HK-2 (cell line): ENCODE data around the gene GPR15LG.
A peak's percentile ranks its signal among the peaks of the same experiment; 100 is the strongest.
"Not testable (repeated sequence)": the region's sequence is repeated elsewhere in the genome, so short reads cannot be mapped to it uniquely, and the experiment has no call there.

Experiments used
- DNase-seq: peaks from one replicate; pipeline ENCODE4 v3.0.0-alpha.2; 2018; ENCODE audit not compliant: unreplicated experiment

Gene GPR15LG

DNA sequence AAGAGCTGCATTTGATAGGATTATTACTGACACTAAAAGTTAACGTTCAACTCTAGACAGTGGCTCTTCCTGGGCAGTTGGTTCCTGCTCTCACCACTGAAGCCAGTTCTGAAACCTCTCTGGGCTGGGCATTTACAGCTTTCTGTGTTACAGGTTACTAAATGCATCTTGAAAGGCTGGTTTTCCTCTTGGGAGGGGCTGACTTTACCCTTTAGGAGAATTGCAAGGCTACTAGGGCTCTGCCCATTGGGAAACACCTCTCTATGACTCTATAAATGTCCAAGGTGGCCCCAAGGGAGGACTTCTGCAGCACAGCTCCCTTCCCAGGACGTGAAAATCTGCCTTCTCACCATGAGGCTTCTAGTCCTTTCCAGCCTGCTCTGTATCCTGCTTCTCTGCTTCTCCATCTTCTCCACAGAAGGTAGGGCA, at the start of gene GPR15LG:
GPR15LG (plus strand) TSS at position 301 of the 429 bp plus-strand sequence; CDS start at position 352, 51 bp downstream.
- no peak for DNase-seq

DNA sequence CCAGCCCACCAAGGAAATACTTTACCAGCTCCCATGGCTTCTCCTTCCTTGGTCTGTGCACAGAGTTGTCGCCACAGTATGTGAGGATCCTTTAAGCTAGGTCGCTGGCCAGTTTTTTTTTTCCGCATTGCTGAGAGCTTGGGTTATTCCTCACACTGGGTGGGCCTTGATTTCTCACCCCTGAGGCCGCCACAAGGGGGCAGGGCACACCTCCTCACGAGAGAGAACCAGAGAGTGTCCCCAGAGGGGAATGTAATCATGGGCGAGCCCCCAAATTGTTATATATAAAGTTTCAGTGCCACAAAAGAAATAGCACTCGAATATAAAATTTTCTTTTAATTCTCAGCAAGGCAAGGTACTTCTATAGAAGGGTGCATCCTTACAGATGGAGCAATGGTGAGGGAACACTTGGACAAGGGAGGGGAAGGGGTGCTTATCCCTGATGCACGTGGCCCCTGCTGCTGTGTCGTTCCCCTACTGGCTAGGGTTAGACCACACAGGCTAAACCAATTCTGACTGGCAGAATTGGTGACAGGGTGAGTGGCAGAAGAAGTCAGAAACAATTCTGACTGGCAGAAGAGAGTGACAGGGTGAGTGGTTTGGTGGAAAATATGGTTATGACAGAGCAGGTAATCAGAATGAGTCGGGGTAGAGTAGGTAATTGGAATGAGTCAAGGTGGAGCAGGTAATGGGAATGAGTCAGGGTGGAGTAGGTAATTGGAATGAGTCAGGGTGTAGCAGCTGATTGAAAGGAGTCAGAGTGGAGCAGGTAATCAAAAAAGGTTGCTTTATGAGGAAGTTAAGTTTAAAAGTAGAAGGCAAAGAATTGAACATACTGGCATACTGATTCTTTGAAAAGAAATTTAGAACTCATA, 47.5 kb upstream of the GPR15LG start:
- DNase-seq, result not testable (repeated sequence)

DNA sequence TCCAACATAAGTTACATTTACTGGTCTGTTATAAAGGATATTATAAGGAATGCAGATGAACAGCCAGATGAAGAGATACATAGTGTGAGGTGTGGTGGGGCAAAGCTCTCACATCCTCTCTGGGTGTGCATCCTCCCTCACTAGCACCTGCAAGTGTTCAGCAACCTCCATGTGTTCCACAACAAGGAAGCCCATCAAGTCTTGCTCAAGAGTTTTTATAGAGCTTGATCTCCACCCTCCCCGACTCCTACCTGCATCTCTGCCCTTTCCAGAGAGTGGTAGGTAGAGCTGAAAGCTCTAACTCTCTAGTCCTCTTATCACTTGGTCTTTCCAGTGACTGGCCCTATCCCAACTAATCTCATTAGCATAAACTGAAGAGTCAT, 46.8 kb upstream of the GPR15LG start:
- no peak for DNase-seq

DNA sequence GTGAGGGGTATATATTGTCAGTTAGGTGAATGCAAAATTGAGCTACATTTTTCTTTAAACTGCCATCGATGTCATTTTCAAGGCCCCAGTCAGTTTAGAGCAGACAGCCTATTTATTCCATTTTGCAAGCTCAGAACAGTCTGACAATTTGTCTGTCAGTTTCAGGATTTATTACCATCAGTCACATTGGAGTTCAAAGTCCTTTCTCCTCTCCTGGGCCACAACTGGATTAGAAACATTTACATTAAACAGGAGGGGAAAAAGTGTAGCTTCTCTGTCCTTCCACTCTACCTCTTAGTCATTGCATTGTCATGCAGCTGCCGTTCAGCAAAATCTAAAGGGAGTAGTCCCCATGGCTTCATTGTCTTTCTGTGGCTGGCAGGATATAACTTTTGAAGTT, 37.8 kb upstream of the GPR15LG start:
- no peak for DNase-seq

DNA sequence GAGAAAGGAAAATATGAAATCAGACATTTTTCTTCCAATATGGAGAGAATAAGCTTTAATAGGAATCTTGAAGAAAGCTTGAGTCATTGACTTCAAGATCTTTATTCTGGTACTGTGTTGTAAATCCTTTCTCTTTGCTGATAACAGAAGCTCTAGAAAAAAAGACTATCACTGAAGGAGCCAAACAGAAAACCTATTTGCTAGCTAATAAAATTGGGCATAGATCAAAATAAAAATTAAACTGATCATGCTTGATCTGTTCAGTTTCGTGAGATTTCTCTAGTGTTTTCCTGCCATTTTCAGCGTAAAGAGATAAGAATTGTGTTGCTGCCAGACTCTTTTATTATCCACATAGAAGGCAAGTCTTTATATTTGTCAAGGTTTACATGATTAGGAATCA, 35.8 kb upstream of the GPR15LG start:
- no peak for DNase-seq

DNA sequence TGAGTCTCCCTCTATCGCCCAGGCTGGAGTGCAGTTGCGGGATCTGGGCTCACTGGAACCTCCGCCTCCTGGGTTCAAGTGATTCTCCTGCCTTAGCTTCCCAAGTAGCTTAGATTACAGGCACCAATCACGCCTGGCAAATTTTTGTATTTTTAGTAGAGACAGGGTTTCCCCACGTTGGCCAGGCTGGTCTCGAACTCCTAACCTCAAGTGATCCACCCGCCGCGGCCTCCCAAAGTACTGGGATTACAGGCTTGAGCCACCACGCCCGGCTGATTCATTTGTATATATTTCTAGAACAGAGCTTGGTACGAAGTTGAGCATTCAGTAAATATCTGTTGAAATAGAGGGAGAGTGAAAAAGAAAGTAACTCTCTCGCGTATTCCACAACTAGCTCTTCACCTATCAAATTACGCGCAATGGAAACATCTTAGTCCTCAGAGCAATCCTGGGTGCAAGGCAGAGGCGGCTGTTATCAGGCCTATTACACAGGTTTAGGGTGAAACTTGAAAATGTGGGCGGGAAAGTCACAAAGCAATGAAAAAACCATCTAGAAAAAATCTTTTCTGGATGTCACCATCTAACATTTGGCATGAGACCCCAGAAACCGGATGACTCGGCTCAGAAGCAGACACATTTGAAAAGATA, 35.0 kb upstream of the GPR15LG start:
- no peak for DNase-seq

DNA sequence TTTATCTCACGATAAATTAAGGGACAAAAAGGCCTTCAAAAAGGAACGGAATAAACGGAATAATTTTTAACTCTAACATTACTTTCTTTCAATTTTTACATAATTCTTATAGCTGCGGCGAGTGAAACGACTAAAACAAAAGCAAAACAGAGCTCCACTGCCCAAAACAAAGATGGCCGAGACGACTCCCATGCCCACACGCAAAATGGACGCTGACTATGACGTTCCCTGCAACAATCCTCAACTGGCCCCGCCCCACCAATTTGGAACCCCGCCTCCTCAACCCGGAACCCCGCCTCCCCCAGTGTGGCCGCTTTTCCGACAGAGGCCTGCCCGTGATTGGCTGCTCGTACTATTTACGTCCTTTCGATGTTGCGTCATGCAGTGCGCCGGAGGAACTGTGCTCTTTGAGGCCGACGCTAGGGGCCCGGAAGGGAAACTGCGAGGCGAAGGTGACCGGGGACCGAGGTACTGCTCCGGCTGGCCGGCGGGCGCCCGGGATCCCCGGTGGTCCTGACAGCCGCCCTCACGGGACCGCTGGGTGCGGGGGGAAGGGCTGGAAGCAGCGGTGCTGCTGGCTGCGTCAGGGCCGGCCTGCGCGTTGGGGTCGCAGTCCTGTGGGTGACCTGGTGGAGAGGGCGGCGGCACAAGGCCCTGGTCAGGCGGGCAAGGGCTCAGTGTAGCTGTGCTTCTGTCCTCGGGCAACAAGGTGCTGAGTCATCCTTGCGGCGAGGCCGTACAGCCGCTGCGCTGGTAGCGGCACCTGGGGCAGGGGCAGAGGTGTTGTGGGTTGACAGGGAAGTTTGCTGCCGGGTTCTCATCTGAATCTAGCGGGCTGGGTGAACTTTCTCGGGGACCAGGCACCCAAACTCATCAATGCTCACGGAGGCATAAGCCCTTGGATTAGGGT, 34.2 kb upstream of the GPR15LG start, which contains the start of gene GHITM:
GHITM (plus strand) TSS at position 384 of the 910 bp plus-strand sequence. CDS start 1,992 bp downstream, outside the sequence.
- DNase-seq, result peak; percentile 100

DNA sequence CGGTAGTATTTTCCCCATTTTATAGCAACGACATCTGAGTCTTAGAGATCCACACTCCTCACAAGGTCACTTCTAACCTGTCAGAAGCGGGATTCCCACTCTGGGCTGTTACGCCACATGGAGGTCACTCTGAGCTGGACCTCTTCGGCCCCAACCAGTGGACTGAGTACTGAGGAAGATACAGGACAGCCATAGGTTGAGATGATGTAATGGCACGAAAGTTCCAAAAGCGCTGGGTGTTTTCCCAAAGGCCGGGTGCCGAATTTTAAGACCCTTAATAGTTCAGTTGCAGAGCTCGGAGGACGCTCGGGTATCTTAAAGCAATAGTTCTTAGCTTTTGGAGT, 33.6 kb upstream of the GPR15LG start:
- DNase-seq, result no peak

DNA sequence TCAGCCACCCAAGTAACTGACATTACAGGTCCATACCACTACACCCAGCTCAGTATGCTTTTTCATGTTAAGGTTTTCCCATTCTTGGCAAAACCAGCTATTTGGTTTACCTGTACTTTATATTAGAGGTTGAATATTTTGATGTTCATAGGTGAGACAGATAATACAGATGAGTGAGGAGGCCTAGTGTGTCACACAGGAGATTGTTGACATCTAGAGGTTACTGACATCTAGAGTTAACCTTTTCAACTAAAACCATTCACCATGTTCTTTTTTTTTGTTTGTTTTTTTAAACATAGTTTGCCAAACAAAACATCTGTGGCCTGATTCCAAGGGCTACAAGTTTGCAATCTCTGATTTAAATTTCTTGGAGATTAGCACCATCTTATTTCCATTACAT, 26.3 kb upstream of the GPR15LG start:
- no peak for DNase-seq

DNA sequence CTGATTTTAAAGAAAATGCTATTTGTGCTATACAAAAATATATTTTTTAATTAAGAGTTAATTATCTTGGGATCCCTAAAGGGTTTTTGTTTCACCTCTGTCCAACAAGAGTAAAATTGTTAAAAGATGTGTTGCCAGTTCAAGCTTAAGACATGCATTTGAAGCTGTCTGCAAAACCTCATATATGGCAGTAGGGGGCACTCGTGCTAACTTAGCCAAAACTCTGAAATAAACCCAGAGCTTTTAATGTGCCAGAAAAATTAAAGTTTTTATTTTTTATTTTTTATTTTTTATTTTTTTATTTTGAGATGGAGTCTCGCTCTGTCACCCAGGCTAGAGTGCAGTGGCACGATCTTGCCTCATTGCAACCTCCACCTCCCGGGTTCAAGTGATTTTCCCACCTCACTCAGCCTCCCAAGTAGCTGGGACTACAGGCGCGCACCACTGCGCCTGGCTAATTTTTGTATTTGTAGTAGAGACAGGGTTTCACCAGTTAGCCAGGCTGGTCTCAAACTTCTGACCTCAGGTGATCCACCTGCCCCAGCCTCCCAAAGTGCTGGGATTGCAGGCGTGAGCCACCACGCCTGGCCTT, 25.5 kb upstream of the GPR15LG start:
- not testable (repeated sequence) for DNase-seq

DNA sequence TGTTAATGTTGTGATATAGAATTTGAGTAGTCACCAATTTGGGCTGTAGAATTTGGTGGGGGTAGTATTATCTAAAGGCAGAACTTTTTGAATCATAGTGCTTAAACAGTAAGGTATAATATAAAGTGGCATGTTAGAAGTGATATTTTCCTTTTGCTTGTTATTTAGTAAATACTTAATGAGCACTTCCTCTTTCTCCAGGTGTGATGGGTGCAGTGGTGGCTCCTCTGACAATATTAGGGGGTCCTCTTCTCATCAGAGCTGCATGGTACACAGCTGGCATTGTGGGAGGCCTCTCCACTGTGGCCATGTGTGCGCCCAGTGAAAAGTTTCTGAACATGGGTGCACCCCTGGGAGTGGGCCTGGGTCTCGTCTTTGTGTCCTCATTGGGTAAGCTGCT, 23.7 kb upstream of the GPR15LG start:
- DNase-seq, result no peak

DNA sequence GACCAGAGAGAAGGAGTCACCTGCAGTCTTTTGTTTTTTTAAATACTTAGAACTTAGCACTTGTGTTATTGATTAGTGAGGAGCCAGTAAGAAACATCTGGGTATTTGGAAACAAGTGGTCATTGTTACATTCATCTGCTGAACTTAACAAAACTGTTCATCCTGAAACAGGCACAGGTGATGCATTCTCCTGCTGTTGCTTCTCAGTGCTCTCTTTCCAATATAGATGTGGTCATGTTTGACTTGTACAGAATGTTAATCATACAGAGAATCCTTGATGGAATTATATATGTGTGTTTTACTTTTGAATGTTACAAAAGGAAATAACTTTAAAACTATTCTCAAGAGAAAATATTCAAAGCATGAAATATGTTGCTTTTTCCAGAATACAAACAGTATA, 20.8 kb upstream of the GPR15LG start:
- DNase-seq, result no peak

DNA sequence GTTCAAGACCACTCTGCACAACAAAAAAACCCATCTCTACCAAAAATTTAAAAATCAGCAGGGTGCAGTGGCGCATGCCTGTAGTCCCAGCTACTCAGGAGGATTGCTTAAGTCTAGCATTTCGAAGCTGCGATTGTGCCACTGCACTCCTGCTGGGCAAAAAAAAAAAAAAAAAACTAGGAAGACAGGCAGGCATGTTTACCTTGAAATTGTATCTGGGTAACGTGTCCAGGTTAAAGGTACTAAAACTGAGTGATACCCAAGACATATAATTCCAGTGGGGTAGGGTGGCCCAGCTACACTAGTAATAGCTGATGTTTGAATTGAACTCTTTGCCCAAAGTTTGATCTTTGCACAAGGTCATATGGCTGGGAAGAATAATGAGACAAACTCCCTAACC, 18.1 kb upstream of the GPR15LG start:
- no peak for DNase-seq

DNA sequence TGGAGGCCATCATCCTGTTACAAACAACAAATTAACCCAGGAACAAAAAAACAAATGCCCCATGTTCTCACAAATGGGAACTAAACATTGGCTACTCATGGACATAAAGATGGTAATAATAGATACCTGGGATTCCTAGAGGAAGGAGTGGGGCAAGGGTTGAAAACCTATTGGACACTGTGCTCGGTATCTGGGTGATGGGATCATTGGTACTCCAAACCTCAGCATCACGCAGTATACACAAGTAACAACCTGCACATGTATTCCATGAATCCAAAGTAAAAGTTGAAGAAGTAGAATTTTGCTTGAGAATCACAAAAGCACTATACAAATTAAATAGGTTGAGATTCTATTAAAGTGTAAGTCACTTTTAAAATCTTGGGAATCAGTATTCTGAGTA, 17.6 kb upstream of the GPR15LG start:
- no peak for DNase-seq

DNA sequence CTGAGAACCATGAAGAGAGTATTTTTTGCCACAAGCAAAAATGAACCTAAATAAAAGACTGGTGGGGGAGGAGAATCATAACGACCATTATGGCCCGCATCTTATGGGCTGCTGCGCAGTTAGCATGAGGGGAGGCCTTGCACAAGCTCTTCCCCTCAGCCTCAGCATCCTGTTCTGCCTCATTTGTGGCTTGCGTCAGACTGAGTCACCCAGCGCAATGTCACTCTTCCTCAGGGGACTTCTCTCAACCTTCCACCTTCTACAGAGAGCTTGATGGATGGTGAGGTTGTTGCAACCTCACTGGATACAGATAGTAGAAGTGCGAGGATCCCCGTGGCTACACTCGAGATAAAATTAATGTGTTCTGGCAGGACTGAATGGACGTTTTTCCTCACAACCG, 16.8 kb upstream of the GPR15LG start:
- no peak for DNase-seq

DNA sequence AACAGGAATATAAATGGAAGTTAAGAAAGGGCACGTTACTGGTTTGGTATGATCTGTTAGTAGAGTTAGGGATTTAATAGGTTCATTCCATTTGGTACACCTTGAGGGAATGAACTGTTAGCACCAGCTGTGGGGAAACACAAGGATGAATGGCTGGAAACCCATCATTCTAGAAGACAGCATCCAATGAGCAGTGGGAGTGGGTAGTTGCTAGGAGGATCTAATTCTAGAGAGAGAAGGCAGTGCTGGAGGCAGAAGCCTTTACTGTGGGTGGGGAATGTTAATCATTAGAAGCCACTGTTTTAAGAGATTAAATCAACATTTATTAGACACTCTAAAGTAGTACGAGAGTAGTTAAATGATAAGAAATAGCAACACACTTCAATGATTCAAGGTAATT, 15.5 kb upstream of the GPR15LG start:
- DNase-seq, result no peak

DNA sequence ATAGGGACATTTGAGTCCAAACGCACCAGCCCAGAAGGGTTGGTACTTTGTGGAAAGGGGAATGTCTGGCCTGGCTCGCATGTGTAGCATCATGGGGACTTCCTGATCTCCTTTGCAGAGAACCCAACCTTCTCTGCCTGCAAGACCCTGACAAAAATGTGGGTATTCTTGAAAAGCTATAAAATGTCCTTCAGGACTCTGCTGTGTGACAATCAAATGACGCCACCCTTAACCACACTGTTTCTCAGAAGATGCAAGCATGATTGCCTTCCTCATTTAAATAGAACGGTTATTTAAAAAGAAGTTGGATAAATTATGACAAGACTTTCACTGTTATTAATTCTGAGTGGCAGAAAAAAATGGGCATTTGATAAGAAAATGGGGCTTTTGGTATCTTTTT, 15.1 kb upstream of the GPR15LG start:
- no peak for DNase-seq

DNA sequence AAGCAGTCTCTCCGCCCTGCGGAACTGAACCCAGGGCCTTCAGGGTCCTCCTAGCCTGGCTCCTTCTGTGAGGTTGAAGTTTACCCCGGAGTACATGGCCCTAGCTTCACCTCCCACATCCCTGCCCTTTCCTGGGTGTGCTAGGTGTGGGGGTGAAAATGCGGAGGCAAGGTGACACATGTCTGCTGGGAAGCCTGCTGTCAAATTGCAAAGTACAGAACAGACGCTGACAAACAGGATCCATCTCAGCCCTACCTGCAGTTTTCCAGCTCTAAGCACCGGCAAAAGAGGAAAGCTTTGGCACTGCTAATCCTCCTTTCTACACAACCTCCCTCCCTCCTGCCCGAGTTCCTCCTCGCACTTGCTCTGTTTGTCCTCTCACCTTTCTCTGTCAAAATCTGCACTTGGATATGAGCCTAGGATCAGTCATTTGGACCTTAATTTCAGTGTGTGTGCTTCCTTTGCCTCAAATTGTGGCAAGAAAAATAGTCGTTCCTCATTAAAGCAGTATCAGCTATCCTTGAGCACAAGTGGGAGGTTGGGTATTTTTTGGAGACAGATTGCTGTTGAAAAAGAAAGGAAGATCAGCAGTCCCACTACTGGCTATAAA, 14.4 kb upstream of the GPR15LG start:
- DNase-seq, result no peak

DNA sequence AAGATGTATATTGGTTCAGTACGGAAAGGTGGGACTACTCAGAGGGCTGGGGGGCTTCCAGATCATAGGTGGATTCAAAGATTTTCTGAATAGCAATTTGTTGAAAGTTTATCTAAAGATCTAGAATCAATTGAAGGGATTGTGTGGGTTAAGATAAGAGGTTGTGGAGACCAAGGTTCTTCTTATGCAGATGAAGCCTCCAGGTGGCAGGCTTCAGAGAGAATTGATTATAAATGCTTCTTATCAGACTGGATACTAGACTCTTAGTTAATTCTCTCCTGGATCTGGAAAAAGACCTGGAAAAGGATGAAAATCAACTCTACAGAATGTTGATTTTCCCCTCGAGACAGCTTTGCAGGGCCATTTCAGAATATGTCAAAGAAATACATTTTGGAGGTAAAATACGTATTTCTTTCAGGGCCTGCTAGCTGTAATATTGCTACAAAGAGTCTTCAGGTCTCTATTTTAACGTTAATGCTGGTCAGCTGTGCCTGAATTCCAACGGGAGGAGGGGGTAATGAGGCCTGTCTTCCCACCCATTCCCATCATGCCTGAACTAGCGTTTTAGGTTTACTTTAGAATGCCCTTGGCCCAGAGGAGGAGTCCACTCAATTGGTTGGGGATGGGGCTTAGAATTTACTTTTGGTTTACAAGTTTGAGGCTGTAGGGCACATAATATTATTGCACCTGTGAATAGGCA, 12.8 kb upstream of the GPR15LG start:
- no peak for DNase-seq

DNA sequence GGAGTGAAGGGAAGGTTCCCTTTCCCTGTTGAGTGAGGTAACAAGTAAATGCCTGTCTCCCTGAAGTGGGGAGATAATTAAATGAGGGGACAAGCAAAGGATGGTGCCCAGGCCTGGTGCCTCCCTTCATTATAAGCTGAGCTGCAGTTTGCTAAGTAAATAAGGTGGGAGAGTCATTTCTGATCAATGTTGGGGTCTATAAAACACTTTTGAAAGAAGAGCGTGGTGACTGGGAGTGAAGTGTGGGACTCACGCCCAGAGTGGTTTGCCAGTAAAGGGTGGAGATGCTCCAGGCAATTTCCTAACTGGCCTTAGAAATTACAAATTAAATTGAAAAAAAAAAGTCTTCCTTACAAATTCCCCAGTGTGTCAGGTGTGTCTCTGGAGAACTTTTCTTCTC, 9.6 kb upstream of the GPR15LG start:
- no peak for DNase-seq

DNA sequence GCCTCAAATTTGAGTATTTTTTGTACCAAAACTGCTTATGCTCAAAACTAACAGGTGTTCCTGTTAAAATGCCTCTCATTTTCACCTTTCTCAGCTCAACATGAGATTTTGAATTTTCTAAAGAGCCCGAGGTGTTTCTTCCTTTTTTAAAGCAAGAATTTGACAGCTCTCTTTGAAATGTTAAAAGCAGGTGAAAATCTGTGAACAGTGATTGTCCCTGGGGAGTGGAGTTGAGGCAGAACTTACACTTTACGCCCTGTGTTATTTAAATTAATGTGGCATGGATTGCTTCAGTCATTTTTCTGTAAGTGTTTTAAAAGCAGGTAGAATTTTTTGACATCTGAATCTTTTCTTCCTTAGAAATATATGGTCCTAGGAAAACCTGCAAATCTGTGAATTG, 9.2 kb upstream of the GPR15LG start:
- no peak for DNase-seq
